GM20000 (cell line): Measurements from ENCODE around the gene ZNF500.

ENCODE experiments used
- DNase-seq: peaks from one replicate; pipeline ENCODE4 v3.0.0; 2012; ENCODE audit warnings: low spot score
- CTCF ChIP-seq: IDR thresholded peaks from 2 replicates; pipeline ENCODE4 v1.5.1; 2012; ENCODE audit warnings: mild to moderate bottlenecking, control low read depth; ENCODE audit errors: extremely low read depth, missing control alignments

The ZNF500 gene

DNA sequence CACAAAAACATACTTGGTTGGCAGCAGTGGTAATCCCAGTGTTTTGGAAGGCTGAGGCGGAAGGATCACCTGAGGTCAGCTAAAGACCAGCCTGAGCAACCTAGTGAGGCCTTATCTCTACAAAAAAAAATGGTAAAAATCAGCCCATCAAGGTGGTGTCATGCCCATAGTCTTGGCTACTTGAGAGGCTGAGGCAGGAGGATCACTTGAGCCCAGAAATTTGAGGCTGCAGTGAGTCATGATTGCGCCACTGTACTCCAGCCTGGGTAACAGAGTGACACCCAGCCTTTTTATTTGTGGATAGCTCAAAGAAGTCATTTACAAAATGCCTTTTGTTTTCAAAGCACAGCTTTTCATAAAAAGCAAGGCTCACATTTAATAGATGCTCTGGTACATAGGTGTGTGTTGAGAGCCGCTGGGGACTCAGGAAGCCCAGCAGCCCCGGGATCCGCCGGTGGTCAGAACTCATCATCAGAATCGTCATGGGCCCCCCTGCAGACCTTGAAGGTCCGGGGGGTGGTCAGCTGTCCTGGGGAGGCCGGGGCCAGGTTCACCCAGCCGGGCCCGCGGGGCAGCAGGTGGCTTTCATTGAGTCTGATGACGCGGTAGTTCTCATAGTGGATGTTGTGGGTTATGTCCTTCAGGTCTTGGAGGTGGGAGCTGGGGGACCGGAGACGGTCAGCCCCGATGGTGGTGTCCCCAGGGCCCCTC is 10.5 kb upstream of the ZNF500 start:
- DNase-seq: no peak
- no peak for TF ChIP-seq CTCF

GRCh38 chr16:4776141-4776705 is 9.3 kb upstream of the ZNF500 start:
- TF ChIP-seq CTCF: no peak
- DNase-seq: no peak

DNA sequence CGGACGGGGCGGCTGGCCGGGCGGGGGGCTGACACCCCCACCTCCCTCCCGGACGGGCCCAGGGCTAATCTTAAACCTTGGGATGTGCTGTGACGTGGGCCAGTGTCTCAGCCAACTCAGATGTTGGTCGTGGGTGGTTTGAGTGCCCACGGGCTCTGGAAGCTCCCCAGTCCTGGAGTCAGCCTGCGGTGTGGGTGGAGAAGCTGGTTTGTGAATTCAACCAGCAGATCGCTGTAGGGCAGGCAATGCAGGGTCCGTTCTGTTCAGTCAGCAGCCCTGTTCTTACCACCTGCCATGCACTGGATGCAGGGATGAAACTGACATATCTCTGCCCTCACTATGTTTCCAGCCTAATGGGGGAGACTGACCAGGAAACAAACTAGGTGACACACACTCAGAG is 8.0 kb upstream of the ZNF500 start:
- DNase-seq: no peak
- TF ChIP-seq CTCF: no peak

- no peak for DNase-seq
- TF ChIP-seq CTCF: no peak
Measured at GRCh38 chr16:4772351-4772750, 5.4 kb upstream of the ZNF500 start.

GRCh38 chr16:4771646-4772045 is 4.7 kb upstream of the ZNF500 start:
- TF ChIP-seq CTCF: no peak
- no peak for DNase-seq

GRCh38 chr16:4769306-4769638 is 2.3 kb upstream of the ZNF500 start:
- TF ChIP-seq CTCF: no peak
- DNase-seq: no peak

- DNase-seq: peak; percentile 95
Measured at GRCh38 chr16:4768549-4769305, 1.8 kb upstream of the ZNF500 start.

More at GRCh38 chr16:4768549-4769305, 1.8 kb upstream of the ZNF500 start:
- no peak for TF ChIP-seq CTCF
